ELR (cell line): ENCODE results near the gene DTNB.

ENCODE experiments used
- DNase-seq: peaks from one replicate; pipeline ENCODE4 v3.0.0-alpha.2; 2015; ENCODE audit warnings: low read depth

Gene DTNB

DNA sequence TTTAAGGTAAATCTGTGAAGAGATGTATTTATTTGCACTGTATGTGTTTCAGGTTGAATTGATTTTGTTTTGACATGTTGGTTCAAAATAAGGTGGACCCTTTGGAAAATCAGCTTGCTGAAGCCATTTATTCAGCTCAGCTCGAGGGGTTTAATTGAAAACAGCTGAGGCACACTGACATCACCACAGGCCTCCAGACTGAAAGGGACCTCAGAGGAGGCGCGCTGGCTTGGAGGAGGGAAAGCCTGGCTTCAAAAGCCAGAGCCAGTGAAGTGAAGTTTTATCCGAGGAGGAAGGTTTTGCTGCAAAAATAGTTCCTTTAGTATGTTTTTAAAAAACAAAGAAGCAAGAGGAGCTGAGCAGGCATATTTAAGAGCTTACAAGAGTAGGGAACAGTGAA, 304.7 kb downstream of the DTNB start:
- no peak for DNase-seq

DNA sequence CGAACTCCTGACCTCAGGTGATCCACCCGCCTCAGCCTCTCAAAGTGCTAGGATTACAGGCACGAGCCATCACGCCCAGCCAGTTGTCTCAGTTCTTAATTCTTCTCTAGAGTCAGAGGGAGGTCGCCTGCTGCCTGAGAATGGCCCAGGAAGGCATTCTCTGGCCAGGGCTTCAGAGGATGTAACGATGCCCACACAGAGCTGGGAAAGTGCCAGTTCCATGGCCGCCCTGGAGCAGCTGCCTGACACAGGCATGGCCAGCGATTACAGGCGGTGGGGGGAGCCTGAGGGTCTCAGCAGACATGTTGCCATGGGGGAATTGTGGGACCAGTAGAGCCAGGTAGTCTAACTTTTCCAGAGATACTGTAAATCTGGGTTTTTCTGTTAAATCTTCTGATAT, 306.1 kb downstream of the DTNB start:
- no peak for DNase-seq

DNA sequence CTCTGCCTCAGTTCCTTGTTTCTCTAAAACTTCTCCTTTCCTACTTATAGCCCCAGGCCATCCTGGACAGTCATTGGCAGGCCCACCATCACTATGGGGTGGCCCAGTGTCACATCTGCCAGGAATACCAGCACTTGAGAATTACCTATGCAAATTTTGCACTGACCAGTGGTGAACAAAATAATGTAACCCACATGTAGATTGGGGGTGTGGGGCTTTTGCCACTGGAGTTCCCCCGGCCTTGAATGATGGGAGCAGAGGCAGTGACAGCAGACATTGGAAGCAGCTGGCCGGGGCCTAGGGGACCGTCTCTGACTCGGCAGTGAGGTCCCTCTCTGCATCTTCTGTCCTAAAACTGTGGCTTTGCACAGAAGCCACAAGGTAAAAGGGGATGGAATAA, 306.7 kb downstream of the DTNB start:
- no peak for DNase-seq

DNA sequence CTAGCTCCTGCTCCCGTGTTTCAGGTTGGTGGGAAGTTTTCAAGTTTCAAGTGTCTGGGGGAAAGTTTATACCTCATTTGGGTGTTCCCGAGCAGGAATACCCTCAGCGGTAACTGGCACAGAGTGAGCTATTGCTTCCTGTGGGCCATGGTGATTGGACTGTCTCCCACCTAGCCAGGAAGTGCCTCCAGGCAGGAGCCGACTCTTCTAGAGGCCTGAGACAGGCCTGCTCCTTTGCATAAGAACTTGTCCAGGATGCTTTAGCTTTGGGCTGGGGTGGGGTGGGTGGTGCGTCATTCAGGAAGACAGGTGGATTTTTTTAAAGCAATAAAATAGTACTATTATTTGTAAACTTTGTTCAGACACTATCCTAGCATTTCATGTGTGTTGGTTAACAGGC, 308.1 kb downstream of the DTNB start:
- no peak for DNase-seq

DNA sequence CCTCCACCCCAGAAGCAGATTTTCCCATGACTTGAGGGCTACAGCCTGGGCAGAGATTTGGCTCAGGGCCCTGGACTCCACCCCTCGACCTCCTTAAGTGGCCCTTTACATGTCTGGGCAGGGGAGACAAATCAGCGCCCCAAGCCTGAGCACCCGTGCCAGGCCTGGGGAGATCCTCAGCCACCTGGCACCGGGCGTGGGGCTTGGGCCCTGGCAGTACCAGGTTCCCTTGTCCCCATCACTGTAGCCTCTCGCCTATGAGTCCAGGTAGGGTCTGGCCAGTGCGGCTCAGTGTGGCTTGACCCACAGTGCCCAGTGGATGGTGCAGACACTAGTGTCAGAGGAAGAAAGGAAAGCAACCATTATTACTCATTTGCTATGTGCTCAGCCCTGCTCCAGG, 309.6 kb downstream of the DTNB start:
- DNase-seq, result no peak

DNA sequence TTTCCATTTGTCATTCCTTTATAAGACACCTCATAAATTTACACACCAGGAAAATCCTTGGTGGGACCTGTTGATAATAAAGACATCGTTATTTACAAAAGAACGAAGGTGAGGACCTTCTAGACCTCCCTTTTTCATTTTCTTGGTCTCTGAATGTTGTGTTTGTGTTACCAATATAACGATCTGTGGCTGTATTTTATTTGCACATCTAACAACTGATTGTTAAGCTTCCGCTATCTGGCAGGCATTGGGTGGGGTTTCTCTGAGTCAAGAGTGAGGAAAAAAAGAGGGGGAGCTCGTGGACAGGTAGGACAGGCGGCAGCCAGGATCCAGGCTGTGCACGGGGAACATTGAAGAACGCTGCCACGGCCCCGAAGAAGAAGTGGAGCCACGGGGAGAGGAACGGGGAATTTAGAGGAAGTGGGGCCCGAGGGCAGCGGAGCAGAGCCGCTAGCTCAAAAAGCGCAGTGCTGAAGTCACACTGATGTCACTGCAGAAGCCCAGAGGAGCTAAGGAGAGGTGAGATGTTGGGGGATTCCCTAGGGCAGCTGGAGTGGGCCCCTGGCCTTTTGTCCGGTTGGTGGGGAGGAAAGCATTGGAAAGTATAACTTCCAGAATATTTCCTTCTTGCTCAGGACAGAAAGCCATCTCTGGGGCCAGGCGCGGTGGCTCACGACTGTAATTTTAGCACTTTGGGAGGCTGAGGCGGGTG, 310.8 kb downstream of the DTNB start:
- no peak for DNase-seq

DNA sequence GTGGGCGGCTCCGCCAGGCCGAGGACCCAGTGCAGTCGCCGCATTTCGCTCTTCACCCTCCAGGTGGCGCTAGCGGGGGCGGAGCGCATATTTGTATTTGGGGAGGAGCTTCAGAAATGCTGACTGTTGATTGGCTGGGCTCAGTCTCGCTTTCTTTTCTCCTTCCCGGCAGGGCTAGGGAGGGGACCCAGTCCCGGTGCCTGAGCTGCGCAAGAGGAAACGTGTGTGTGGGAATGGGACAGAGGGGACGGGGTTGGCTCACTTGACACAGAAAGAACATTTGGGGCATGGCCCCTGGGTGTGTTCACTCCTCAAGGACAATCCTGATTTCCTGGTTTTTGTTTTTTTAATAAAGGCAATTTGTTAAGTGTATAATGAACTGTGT, 311.3 kb downstream of the DTNB start:
- DNase-seq, result peak; percentile 90

DNA sequence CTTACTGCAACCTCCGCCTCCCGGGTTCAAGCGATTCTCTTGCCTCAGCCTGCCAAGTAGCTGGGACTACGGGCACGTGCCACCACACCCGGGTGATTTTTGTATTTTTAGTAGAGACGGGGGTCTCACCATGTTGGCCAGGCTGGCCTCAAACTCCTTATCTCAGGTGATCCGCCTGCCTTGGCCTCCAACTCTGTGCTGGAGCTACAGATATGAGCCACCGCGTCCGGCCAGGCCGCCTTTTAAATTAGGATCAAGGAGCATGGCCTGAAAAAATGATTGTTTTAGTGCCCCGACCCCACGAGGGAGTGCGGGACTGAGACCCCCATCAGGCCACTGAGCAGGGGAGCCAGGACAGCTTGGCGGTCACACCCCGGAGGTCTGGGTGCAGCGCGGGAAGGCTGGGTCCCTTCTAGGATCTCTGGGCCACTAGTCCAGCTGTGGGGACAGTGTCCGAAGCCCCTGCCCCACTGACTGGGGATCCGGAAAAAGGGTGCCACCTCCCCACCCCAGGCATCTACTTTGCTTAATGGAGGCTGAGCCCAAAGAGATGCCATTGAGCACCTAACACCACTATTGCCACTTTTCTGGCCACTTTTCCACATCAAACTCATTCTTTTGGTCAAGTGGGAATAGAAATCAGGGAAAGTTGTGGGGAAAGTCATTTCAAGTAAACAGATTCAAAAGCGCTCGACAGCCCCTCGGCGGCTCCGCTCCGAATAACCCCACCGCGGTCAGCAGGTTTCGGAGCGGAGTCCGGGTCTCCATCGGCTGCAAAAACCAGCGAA, 311.9 kb downstream of the DTNB start:
- DNase-seq, result no peak

DNA sequence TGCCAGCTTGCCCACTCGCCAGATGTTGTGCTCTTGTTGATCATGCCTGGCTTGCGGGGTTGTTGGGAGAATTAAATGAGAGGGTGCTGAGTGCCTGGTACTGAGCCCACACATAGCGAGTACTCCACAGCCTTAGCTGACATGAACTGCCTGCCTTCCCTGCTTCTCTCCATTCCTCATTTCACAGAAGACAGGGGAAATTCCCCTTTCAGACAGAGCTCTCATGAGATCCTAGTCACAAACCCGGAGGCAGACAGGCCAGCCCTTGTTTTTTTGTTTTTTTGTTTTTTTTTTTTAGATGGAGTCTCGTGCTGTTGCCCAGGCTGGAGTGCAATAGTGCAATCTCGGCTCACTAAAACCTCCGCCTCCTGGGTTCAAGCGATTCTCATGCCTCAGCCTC, 314.5 kb downstream of the DTNB start:
- no peak for DNase-seq

DNA sequence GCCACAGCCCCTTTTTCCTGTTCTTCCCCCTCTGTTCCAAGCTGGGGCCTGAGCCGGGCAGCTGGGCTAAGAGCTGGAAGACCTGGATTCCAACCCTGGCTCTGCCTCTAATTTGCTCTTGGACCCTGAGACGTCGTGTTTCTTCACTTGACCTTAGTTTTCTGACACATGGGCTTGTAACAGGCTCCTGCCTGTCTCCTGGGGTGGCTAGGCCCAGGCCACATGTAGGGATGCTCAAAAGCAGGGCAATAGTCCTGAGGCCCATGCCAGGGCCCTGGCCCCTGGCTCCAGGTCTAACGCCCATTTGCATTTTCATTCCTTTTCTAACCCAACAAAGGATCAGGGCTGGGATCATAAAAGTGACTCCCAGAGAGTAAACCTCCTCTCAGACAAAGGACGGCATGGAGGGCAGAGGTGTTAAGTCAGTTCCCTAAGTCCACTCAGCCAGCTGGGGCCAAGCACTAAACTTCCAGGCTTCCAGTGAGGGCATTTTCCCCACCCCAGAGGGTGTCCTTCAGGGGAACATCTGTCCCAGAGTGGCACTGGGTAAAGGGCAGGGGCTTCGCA, 315.0 kb downstream of the DTNB start:
- DNase-seq, result no peak

DNA sequence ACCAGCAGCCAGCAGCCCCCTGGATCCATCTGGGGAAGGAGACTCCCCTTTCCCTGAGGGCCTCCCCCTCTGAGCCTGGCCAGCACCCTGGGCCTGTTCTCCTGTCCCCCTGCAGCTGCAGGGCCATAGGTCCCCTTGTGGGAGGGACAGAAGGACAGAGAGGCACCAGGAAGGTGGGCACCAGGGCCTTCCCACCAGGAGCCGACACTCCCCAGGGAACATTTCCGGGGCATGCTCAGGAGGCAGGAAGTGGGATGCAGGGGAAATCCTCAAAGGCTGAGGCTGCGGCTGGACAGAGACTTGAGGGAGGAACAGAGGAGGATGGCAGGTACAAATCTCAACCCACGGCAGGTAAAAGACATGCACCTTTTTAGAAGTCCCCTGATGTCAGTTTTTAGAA, 317.3 kb downstream of the DTNB start:
- DNase-seq, result no peak

DNA sequence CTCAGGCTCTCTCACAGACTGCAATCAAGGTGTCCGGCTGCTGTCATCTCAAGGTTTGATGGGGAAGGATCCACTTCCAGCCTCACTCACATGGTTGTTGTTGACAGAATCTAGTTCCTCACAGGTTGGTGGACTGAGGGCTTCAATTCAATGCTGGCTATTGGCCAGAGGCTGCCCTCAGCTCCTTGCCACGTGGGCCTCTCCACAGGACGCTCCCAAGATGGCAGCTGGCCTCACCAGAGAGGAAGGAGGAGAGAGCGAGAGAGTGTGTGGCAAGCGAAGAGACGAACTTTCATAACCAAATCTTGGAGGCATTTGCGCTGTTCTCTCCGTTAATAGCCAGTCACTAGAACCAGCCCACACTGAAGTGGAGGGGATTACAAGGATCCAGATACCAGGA, 318.1 kb downstream of the DTNB start:
- DNase-seq, result no peak

DNA sequence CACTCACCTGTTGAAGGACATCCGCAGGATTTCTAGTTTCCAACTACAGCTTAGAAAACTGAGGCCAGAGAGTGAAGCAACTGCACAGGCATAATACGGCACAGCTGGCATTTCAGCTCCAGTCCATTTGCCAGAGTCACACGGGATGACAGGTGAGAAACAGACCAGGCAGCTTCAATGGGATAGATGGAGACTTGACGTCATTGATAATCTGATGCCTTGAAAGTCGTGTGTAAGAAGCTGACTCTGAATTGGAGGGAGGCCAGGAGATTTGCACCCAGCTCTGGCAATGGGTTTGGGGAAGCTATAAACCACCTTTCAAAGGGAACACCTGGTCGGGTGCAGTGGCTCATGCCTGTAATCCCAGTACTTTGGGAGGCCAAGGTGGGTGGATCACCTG, 319.3 kb downstream of the DTNB start:
- DNase-seq, result no peak

DNA sequence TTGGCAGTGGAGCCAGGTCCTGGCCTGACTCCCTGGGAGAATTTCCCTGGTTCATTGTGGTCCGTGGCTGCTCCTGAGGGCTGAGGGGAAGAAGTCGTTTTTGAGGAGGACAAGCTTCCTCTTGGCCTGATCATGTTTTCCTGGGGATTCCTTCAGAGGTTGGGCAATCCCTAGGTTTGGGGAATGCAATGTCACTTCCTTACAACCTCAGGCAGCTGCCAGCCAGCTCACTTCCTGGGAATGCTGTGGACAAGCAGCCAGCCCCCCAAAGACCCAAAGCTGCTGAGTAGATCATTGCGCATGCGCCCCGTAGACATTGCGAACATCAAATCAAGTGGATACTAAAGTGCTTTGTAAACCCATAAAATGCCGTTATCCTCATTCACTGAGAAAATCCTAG, 324.0 kb downstream of the DTNB start:
- DNase-seq, result peak; percentile 86

DNA sequence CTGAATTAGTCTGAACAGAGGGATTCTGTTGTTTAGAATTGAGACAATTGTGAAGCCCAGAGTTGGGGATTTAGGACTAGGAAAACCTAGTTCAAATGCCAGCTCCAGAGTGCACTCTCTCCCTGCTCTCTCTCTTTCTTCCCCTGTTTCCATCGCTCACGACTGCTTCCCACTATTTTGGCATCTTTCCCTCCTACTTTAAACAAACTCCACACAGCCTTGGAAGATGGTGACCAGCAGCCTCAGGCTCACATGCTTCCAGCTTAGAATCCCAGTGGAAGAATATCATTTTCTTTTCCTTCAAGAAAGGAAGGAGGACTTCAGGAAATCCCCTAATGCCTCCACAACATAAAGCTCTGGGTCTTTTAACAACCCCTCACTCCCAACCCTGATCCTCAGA, 325.5 kb downstream of the DTNB start:
- peak; percentile 32 for DNase-seq

DNA sequence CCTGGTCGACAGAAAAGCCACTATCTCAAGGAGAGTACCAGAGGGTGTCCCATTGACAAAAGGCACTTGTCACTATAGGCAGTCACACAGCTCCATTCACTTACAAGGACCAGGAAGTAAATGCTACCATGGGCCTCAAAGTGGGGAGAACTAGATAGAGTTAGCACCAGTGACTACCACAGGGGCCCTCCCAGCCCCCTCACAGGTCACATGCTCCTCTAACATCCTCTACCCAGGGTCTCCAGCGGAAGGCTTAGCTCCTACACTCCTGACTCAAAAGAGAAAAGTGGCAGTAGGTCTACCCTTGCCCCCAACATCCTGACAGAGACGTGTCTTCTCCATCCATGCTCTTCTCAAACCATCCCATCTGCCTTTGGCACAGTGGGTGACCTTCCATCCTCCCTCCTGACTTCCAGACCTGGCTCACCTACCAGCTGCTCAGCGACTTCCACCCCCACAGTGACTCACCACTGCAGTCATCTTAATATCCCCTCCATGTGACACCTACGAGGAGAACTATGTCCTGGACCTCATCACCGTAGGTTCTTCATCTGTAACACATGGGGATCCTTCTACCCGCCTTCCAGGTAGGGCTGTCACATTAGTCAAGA, 326.1 kb downstream of the DTNB start:
- peak; percentile 65 for DNase-seq

DNA sequence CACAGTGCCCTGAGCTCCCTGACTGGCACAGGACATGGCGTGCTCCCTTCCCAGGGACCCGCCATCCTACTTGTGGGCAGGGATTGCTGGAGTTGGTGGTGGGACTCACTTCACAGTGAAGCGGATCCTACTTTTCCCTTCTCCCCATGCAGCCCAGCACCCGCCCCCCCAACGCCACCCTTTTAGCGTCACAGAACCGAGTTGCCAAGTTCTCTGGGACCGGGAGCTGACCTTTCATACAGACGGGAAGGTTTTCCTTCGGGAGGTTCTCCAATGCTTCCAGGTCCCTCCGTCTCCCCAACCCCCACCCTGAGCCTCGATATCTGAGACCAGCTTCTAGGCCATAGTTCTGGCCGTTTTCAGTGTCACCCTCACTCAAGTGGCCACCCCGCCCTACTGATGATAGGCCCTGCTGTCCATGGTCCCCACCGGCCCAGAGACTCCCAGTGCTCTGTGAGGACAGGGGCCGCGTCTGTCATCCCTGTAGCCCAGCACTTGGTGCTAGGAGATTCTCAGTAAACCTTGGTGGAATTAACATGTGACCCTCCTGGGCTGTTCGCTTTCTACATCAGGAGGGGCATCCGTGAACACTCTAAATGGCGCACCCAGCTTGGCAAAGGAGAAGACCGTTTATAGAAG, 330.1 kb downstream of the DTNB start:
- DNase-seq, result no peak

DNA sequence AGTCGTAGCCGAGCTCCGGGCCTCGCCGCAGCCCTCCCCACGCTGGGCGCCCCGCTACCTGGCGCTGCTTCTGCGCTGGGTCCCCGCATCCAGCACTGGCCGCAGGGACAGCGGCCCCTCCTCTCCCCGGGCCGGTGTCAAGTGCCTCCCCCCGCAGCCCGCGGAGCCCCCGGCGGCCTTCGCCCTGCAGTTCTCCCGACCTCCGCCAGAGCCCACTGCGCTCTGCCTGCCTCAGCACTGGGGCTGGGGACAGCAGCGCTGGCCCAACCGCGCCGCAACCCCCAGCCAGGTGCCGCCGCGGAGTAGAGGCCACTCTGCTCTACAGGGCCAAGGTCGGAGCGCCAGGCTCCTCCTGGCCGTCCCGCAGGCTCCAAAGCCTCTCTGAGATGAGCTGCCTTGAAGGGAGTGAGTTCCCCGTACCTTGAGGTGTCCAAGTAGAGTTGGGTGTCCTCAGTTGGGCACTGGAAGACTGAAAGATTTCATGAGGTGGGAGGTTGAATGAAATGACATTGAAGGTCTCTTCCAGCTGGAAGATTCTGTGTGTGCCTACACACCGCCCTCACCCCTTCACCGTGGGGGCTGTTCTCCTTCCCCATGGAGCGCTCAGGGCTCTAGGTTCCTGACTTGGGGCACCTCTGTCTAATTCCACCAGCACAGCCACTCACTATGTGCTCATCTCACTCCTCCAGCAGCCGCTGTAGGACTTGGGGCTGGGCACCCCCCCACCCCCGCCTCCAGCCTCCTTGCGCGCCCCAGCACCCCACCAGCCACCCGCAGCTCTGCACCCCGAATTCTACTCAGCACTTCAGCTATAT, 330.8 kb downstream of the DTNB start:
- DNase-seq, result peak; percentile 83

DNA sequence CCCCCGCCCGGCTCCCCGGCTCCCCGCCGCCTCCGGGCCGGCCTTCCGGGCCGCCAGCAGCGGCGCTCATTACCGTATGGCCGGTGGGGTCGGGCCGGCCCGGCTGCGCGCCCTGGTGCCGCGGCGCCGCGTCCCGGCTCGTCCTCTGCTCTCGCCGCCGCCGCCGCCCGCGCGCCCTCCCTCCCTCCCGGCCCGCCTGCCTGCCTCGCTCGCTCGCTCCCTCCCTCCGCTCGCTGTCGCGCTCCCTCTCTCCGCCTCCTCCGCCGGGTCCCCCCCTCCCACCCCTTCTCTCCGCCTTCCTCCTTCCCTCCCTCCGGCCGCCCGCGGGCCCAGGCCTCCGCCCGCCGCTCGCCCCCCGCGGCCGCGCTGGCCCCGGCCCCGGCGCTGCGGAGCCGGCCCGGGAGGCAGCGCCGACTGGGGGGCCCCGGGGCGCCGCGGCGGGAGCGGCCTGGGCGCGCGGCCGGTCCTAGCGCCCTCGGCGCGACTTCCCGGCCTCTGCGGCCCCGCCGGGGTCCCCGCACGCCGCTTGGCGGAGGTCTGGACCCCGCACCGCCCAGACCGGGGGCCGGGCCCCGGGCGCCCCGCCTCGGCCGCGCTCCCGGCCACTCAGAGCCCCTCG, 331.5 kb downstream of the DTNB start, which contains the start of gene DNMT3A:
Gene DNMT3A, minus strand, starts transcription at position 173 of the 619 bp plus-strand sequence. CDS start 27,941 bp downstream, outside the sequence.
- peak; percentile 54 for DNase-seq

DNA sequence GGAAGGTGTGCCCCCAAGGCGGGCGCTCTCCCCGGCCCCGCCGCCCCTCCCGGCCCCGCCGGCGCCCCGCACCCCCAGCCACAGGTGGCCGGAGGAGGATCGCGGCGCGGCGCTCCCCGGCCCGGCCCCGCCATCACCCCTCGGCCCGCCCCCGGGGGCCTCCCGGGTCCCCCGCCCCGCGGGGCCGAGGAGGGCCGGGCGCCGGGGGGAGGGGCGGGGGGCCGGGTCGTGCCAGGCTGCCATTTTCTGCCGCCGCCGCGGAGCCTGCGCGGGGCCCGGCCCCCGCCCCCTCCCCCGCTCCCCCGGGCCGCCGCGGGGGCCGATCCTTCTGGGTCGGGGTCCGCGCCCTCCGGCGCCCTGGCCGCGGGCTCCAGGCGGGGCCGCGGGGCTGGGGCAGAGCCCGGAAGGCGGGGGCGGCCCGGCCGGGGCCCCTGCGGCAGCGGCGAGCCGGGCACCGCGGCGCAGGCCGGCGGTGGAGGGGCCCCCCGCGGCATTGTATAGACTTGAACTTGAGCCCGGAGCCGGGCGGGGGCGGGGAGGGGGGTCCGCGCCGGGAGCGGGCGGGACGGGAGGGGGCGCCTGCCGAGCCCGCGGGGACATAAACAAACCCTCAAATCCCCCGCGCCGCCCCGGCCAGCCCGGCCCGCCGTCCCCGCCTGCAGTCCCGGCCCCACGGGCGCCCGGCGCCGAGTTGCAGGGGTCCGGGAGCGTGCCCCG, 332.2 kb downstream of the DTNB start:
- peak; percentile 14 for DNase-seq
